NCI-H1417 (cell line): ENCODE data around the gene KCNJ2.

Experiments used
- DNase-seq, 3 experiments: peaks; one replicate each; lab custom pipeline; 2025; lab: John Stamatoyannopoulos, UW

KCNJ2 gene

GRCh38 chr17:70158591-70158990 is 10.7 kb upstream of the KCNJ2 start:
- no peak for DNase-seq

DNA sequence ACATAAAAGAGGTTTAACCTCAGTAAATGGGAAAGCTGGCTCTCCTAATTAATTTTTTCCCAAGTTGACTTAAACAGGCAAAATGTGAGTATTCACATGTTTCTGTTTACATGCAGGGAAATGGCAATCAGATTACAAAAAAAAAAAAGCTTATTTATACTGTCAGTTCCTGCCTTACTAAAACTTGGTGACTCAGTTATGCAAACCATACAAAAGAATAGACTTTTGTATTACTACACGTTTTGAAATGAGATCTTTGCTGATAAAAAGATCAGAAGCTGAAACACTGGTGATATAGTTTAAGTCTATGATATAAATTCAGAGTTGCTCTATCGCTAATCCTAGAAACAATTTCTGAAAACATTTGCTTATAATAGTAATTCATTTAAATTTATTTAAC is 9.4 kb upstream of the KCNJ2 start:
- DNase-seq: no peak

- no peak for DNase-seq
These were observed 7.8 kb upstream of the KCNJ2 start for GRCh38 chr17:70161519-70161918.

- no peak for DNase-seq
These were observed 3.9 kb upstream of the KCNJ2 start for GRCh38 chr17:70165383-70165782.

- no peak for DNase-seq
These were observed 2.7 kb upstream of the KCNJ2 start for GRCh38 chr17:70166615-70167014.

DNA sequence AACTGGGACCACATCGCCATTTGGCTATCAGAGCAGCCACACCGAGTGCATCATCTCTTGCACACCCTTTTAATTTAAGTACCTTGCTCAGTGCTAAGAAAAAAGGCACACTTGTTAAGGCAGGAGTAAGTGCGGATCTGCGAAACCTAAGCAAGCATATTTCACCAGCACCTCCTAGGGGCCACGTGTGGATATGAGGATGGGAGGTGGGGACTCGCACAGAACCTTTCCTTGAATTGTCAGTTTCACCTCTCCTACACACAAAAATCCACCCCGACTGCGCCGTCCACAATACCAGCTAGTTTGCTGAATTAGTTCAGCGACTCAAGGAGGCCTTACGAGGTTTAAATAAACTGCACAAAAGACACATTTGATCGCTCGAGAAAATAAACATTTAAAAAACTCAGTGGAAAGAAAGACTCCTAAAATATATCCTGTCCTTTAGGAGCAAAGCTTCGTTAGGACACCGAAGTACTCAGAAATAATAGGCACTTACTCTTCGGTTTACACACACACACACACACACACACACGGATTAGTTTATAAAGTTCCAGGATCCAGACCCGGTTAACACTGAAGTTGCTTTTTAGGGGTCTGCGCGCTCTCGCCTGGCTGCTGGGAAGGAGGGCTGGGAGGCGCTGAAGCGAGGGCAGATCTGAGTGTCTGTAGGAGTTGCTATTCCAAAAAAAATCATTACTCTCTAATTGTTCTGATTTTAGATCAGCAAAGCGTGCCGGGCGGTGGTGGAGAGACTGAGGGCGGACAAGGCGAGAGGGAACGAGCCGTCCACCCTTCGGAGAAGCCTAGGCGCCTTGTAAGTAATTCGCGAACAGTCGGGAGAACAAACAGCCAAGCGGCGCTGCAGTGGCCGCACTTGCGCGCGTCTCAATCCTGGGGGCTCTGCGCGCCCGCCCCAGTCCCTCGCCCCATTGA is 1.0 kb upstream of the KCNJ2 start:
- peak; percentile 42 to 77 (median 70) for DNase-seq

GRCh38 chr17:70169709-70170597 is 621 bp downstream of the KCNJ2 start:
- peak in 2 of 3 experiments; percentile 39 to 69 for DNase-seq

DNA sequence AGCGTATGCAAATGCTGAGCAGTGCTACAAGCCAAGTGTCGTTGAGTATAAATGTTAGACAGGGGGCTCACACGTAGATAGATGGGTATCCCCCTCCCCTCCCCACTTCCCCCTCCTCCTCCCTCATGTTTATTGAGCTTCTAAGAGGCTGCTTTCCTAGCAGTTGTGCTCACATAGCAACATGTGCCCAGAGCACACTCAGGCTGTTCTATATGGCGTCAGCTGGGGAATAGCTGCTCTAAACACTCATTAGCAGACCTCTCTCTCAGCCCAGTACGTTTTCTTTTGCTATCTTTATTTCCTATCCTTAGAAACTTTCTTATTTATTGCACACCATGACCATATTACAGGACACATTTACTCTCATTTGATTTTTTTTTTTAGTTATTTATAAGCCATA is 1.8 kb downstream of the KCNJ2 start:
- DNase-seq: peak in 2 of 3 experiments; percentile 30 to 65

- no peak for DNase-seq
These were observed 3.1 kb downstream of the KCNJ2 start for GRCh38 chr17:70172449-70172848.

DNA sequence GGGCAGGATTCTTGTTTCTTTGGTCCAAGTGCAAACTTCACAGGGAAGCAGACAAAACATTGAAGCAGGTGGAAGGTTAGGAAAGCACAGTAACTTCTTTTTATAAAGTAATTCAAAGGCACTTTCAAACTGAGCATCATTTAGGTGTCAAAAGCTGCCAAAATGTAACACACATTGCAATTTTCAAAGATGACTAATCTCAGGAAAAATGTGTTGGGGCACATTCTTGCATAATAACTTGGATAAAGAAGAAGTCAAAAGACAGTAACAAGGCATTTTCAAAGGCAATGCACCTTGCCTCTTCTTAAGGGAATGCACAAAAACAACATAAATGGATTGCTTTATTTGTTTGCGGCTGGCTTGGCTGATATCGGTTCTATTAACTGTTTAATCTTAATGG is 3.6 kb downstream of the KCNJ2 start:
- no peak for DNase-seq

- DNase-seq: peak in 2 of 3 experiments; percentile 2 to 46
These were observed 4.3 kb downstream of the KCNJ2 start for GRCh38 chr17:70173681-70174080.

- no peak for DNase-seq
These were observed 12.0 kb downstream of the KCNJ2 start for GRCh38 chr17:70181376-70181775.

DNA sequence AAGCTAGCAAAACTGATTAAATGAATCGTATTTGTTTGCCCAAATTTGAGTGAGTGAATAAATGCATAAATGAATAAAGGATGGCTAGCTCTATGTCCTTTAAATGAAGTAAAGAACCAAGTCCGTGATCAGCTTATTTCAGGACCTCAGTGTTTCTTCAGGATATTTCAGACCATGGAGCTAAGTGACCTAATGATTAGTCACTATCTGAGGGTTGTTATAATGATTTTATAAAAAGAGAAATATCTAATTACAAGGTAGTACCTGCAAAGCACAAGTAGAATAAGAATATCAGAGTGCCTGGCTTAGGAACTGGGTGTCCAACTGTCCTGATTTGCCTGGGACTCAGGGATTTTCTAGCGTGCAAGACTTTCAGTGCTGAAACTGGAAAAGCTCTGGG is 12.5 kb downstream of the KCNJ2 start:
- no peak for DNase-seq

- DNase-seq: no peak
These were observed 14.2 kb downstream of the KCNJ2 start for GRCh38 chr17:70183508-70183907.

DNA sequence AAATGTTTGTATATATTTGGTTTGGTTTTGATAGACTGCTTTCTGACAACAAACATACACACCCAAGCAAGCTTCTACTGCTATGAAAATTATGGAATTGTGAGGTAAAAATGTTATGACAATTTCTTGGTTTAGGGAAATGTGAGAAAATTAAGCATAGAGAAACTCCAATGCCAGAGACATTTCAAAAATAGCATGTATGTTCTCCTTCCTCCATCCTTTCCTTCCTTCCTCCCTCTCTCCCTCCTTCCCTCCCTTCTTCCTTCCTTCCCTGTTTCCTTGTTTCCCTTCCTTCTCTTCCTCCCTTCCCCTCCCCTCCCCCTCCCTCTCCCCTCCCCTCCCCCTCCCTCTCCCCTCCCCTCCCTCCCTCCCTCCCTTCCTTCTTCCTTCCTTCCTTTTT is 14.9 kb downstream of the KCNJ2 start:
- no peak for DNase-seq

- DNase-seq: no peak
These were observed 15.4 kb downstream of the KCNJ2 start for GRCh38 chr17:70184770-70185169.

- DNase-seq: peak in 1 of 3 experiments; percentile 7
These were observed 16.0 kb downstream of the KCNJ2 start for GRCh38 chr17:70185285-70185684.

DNA sequence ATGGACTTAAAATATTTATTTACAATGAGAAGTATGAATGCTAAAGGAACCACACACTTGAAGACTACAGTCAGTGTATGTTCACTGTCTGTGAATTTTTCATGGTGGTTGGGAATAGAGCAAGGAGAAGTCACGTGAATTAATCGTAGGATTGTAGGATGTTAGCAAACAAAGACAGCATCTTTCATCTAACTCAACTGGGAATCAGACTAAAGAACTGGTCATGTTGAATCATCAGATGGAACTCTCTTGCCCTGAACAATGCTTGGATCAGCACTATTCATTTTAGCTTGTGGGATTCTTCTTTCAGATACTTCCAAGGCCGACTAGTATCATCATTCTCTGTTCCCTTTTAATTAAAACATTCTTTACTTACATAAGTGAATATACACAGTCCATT is 18.1 kb downstream of the KCNJ2 start:
- no peak for DNase-seq

DNA sequence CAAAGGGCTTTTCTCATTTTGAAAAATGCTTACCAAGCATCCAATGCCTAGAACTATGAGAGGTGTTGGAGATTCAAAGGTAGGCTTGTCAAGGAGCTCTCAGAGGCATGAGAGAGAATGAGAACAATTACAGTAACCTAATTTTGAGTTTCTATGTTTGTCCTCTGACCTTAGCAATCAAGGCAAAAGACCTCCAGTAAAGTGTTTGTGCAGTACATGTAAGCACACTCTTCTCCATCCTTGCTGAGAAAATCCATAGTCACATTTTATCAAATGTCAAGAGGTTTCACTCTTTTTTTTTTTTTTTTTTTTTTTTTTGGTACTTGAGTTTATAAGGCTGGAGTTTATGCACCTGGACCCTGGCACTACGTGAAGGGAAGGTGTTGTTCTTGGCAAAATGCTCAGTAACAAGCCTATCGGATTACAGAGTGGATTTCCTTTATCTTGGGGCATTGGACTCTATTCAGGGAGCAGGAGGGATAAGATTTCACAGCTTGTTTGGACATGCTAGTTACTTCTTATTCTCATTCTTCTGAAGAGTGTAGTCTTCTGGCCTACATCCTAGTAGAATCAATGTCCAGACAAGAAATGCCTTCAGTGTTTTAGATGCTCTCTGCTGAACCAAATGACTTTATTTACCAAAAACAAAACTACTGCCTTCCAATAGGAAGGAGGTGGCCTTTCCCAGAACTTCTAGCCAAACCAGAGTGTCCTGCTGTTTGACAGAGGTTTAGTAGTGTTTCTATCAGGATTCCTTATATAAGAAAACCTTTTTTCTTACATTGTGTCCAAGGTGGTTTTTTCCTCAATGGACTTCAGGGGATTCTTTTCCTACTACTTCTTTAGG is 21.9 kb downstream of the KCNJ2 start:
- peak in 2 of 3 experiments; percentile 61 to 74 for DNase-seq

DNA sequence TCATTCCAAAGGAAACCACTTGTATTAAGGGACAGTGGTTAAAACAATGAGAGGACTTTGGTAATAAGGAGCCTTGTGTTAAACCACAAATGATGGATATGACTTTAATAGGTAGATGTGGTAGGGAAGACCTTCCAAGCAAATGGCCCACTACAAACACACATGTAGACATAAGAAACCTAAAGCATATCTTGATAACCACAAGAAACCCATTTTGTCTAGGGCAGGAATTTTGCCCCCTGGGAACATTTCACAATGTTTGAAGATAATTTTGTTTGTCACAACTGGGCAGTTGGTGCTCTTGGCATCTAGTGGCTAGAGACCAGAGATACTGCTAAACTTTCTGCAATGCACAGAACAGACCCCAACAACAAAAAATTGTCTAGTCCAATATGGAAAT is 25.8 kb downstream of the KCNJ2 start:
- DNase-seq: no peak

GRCh38 chr17:70201872-70202419 is 32.6 kb downstream of the KCNJ2 start:
- DNase-seq: peak in 1 of 3 experiments; percentile 61

GRCh38 chr17:70202840-70203239 is 33.5 kb downstream of the KCNJ2 start:
- DNase-seq: no peak
